Activated CD8-positive, alpha-beta memory T cell treated with anti-CD3 and anti-CD28 coated beads, Interleukin-2, amount 10 ng/mL, durations not matched to agents 7 days and 5 days (primary cell): ENCODE measurements around the gene UIMC1. TPM values are rescaled to one million over a fixed set of nuclear protein-coding genes. Genes with fewer than 3 reads are reported as not detected.

Experiments used
- ATAC-seq: fragments of 150-1000 bp; cut with Tn5 transposase; one replicate; pipeline ENCODE4 v1.10.0; 2021; ENCODE audit warnings: moderate library complexity
- CTCF ChIA-PET: fragments of 350-600 bp; sonication (Branson Sonifier 250); formaldehyde crosslinking; loops from one replicate; lab custom pipeline; 2021; ENCODE audit warnings: antibody characterized with exemption; lab: Charles Lee
- DNase-seq: peaks from one replicate; pipeline ENCODE4 v3.0.0-alpha.2; 2020
- H3K27ac Mint-ChIP-seq: one replicate; pipeline ENCODE4 v1.8.0; 2021; ENCODE audit warnings: mild to moderate bottlenecking, mixed read lengths
- H3K27me3 Mint-ChIP-seq: one replicate; pipeline ENCODE4 v1.8.0; 2021; ENCODE audit warnings: mixed read lengths
- H3K36me3 Mint-ChIP-seq: one replicate; pipeline ENCODE4 v1.8.0; 2021; ENCODE audit warnings: mild to moderate bottlenecking, mixed read lengths
- H3K4me1 Mint-ChIP-seq: one replicate; pipeline ENCODE4 v1.8.0; 2021; ENCODE audit warnings: mixed read lengths
- H3K4me3 Mint-ChIP-seq: one replicate; pipeline ENCODE4 v1.8.0; 2021; ENCODE audit warnings: mild to moderate bottlenecking, moderate library complexity, mixed read lengths
- H3K9me3 Mint-ChIP-seq: one replicate; pipeline ENCODE4 v1.8.0; 2022; ENCODE audit warnings: low read depth, mixed read lengths
- total RNA-seq, 2 experiments: library from RNA; stranded (reverse); gene quantifications; one replicate each; pipeline ENCODE4 v1.2.3, GENCODE V29; 2021

The UIMC1 gene
- total RNA-seq, 2 experiments from 2014 or later: 50.1 to 56.0 TPM

DNA sequence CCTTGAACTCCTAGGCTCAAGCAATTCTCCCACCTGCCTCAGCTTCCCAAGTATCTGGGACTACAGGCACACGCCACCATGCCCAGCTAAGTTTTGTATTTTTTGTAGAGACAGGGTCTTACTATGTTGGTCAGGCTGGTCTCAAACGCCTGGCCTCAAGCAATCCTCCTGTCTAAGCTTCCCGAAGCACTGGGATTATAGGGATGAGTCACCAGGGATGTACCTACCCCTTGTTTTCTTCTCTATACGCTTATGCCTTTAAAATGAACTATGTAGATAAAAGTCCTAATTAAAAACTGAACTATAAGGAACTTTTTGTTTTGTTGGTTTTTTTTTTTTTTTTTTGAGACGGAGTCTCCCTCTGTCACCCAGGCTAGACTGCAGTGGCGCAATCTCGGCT lies 25.8 kb downstream of the UIMC1 start:
- Mint-ChIP-seq H3K4me1 (peaks cover 24% of the 10 kb centered on the region), H3K4me3 (no peak overlapping the region)
- CTCF ChIA-PET: interaction anchor here (0.7 to 0.8 kb wide), 2 partner anchors 73 to 592 kb away, joined by 3 read pairs; partner anchors contain the start of gene HIGD2A

DNA sequence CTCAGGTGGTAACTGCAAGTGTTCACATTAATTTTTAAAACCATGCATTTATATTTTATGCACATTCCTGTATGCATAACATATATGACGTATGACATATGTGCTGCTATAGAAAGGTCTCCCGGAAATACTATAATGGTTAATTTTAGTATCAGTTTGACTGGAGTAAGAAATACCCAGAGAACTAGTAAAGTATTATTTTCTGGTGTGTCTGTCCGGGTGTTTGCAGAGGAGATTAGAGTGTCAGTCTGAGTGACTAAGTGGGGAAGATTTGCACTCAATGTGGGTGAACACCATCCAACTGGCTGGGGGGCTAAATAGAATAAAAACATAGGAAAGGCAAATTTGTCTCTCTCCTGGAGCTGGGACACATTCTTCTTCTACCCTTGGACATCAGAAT lies 26.9 kb downstream of the UIMC1 start:
- H3K4me1 Mint-ChIP-seq: peaks cover 15% of the 10 kb centered on the region
- DNase-seq: no peak
- H3K4me3 Mint-ChIP-seq: no peak overlapping the region
- H3K27ac Mint-ChIP-seq: peak overlapping the region; percentile 50
- no peaks in the 10 kb centered on the region for H3K27me3 Mint-ChIP-seq
- peaks cover 25% of the 10 kb centered on the region for H3K36me3 Mint-ChIP-seq
- ATAC-seq: peak; percentile 23
- CTCF ChIA-PET: no interaction called here
- H3K9me3 Mint-ChIP-seq: no peaks in the 10 kb centered on the region

More for the DNA sequence above, 25.8 kb downstream of the UIMC1 start:
- DNase-seq (no peak), ATAC-seq (no peak)
- Mint-ChIP-seq H3K27ac (no peak overlapping the region), H3K9me3 (no peaks in the 10 kb centered on the region), H3K27me3 (no peaks in the 10 kb centered on the region), H3K36me3 (peaks cover 20% of the 10 kb centered on the region)

DNA sequence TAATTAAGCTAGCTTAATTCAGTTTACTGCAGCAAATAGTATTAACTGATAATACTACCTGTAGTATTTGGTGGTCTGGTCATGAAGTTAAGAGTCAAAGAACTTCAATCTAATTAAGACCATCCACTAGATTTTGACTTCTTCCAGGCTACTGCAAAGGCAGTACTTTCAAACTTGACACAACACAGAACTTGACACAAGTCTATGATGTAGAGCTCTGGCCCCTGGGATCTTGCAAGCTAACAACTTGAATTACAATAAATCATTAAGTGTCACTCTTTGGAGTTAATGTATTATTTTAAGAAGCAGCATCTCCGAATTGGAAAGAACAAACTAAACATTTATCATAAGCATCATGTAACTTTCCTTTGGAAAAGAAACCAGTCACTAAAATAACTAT lies 40.9 kb downstream of the UIMC1 start:
- DNase-seq: no peak
- no peak overlapping the region for H3K4me3 Mint-ChIP-seq
- CTCF ChIA-PET: interaction anchor here (3.7 kb wide), 1 partner anchor 305 kb away, joined by 18 read pairs; no protein-coding TSS in a partner anchor
- no peaks in the 10 kb centered on the region for H3K27me3 Mint-ChIP-seq
- H3K27ac Mint-ChIP-seq: no peak overlapping the region
- peaks cover 27% of the 10 kb centered on the region for H3K36me3 Mint-ChIP-seq
- no peak for ATAC-seq
- H3K9me3 Mint-ChIP-seq: no peaks in the 10 kb centered on the region
- peaks cover 2% of the 10 kb centered on the region for H3K4me1 Mint-ChIP-seq

DNA sequence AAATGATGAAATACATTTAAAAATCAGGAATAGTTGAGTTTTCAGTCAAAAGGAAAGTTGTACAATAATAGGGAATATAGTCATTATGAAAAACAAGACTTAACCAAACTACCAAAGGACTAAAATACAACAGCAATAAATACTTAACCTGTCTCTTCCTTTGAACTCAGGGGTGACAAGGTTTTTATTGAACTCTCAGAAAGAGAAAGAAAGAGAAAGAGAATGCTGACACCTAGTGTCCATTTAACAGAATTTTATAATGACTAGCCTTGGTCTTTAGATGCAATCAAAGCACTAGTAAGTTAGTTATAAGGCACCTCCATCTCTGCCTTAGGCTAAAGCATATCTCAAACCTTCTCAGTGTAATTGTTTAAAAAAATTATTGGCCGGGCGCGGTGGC lies 47.5 kb downstream of the UIMC1 start:
- H3K27ac Mint-ChIP-seq: no peak overlapping the region
- H3K27me3 Mint-ChIP-seq: no peaks in the 10 kb centered on the region
- H3K4me3 Mint-ChIP-seq: no peak overlapping the region
- CTCF ChIA-PET: interaction anchor here (0.6 to 4.1 kb wide), 5 partner anchors 9 to 298 kb away, joined by 3 to 27 read pairs (median 3); no protein-coding TSS in a partner anchor
- peak; percentile 65 for ATAC-seq
- H3K4me1 Mint-ChIP-seq: no peaks in the 10 kb centered on the region
- no peak for DNase-seq
- H3K9me3 Mint-ChIP-seq: no peaks in the 10 kb centered on the region
- H3K36me3 Mint-ChIP-seq: peaks cover 12% of the 10 kb centered on the region

DNA sequence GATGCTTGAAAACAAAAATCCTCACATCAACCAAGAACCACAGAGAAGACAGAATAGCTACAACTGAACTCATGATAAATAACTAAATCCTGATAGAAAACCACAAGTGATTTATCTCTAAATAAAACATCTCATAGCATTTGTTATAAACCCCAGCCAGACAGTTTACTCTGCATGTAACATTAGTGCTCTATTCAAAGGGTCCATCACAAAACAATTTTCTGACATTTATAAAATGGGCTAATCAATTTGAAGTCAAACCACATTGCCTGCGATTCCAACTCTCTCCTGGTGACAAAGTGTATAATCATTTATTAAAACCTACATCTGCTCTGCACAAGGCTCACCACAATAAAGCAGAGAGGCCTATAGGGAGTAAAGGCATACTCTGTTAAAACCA lies 49.8 kb downstream of the UIMC1 start:
- no peaks in the 10 kb centered on the region for H3K27me3 Mint-ChIP-seq
- H3K4me3 Mint-ChIP-seq: no peak overlapping the region
- H3K27ac Mint-ChIP-seq: no peak overlapping the region
- DNase-seq (no peak), ATAC-seq (no peak)
- H3K9me3 Mint-ChIP-seq: no peaks in the 10 kb centered on the region
- CTCF ChIA-PET: interaction anchor here (1.9 to 4.1 kb wide), 2 partner anchors 296 to 299 kb away, joined by 5 to 27 read pairs; no protein-coding TSS in a partner anchor
- no peaks in the 10 kb centered on the region for H3K4me1 Mint-ChIP-seq
- H3K36me3 Mint-ChIP-seq: peaks cover 12% of the 10 kb centered on the region

DNA sequence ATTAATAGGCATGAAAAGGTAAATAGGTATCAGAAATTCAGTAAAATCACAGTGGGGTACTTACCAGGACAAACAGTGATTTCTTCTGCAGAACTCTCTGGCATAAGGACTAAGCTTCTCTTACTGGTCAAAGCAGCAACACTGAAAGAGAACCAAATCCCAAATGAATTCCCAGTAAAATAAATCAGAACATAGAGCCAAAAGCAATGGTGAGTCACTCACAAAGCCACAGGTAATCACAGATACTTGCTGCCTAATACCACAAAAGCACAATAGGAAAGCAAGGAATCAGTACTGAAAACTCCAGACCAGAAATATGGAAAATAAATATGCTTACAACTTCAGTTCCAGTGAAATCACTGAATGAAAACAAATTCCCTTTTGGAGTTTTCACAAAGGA lies 50.7 kb downstream of the UIMC1 start:
- Mint-ChIP-seq H3K36me3 (peaks cover 16% of the 10 kb centered on the region), H3K27me3 (no peaks in the 10 kb centered on the region)
- CTCF ChIA-PET: interaction anchor here (4.1 kb wide), 1 partner anchor 295 kb away, joined by 27 read pairs; no protein-coding TSS in a partner anchor

DNA sequence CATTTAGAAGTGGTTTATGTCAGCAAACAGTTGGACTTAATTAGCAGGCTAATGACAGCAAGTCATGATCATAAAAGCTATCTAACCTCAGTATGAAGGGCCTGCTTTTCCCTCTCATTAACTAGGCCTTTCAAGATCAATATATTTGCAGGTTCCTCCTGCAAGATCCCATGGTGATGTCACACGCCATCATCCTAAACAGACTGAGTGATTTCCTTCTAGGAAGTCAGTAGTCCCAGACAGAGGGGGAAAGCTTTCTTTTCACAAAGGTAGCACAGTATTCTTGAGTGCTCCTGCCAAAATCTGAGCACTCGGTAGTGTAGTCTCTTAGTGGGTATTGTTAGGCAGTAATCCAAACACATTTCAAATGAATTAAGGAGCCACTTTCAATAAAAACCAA lies 52.5 kb downstream of the UIMC1 start:
- ATAC-seq (no peak), DNase-seq (no peak)
- Mint-ChIP-seq H3K9me3 (no peaks in the 10 kb centered on the region), H3K4me3 (no peak overlapping the region), H3K4me1 (no peaks in the 10 kb centered on the region), H3K36me3 (peaks cover 22% of the 10 kb centered on the region), H3K27ac (no peak overlapping the region), H3K27me3 (no peaks in the 10 kb centered on the region)
- CTCF ChIA-PET: interaction anchor here (0.9 kb wide), 1 partner anchor 293 kb away, joined by 3 read pairs; no protein-coding TSS in a partner anchor

More for the DNA sequence above, 50.7 kb downstream of the UIMC1 start:
- ATAC-seq (no peak), DNase-seq (no peak)
- Mint-ChIP-seq H3K4me1 (no peaks in the 10 kb centered on the region), H3K4me3 (no peak overlapping the region), H3K9me3 (no peaks in the 10 kb centered on the region), H3K27ac (no peak overlapping the region)

DNA sequence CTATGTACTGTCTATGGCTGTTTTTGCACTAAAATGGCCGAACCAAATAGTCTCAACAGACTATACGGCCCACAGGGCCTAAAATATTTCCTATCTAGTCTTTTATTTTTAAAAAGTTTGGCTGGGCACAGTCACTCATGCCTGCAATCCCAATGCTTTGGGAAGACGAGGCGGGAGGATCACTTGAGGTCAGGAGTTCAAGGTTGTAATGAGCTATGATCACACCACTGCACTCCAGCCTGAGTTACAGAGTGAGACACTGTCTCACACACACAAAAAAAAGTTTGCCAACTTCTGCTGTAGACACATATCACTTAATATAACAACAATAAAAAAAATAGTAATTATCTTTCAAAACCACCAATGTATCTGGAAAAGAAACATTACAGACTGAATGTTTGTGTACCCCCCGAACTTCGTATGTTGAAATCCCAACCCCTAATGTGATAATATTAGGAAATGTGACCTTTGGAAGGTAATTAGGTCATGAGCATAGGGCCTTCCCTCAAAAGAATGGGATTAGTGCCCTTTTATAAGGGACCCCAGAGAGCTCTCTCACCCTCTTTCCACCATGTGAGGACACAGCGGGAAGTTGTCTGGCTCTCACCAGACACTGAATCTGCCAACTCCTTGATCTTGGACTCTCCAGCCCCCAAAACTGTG lies 53.9 kb downstream of the UIMC1 start:
- Mint-ChIP-seq H3K9me3 (no peaks in the 10 kb centered on the region), H3K36me3 (peaks cover 22% of the 10 kb centered on the region), H3K4me3 (no peak overlapping the region), H3K27me3 (no peaks in the 10 kb centered on the region), H3K27ac (no peak overlapping the region), H3K4me1 (no peaks in the 10 kb centered on the region)
- CTCF ChIA-PET: interaction anchor here (1.3 kb wide), 1 partner anchor 292 kb away, joined by 3 read pairs; no protein-coding TSS in a partner anchor
- no peak for ATAC-seq
- DNase-seq: no peak

DNA sequence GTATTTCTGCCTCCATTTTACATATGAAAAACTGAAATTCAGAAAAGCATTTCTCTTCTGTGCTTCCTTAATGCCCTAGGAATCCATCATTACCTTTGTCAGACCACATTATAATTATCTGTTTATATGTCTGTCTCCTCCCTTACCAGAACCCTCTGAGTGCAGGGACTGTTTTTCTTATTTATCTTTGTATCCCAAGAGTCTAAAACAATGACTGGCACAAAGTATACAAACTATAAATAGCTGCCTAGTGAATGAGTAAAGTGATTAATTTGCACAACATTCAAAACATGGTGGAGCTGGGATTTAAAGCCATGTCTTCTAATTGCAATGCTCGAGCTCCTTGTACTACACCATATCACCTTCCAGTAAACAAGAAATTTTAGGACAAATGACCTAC lies 58.1 kb downstream of the UIMC1 start:
- Mint-ChIP-seq H3K27ac (no peak overlapping the region), H3K4me1 (no peaks in the 10 kb centered on the region), H3K4me3 (no peak overlapping the region), H3K27me3 (no peaks in the 10 kb centered on the region), H3K36me3 (peaks cover 26% of the 10 kb centered on the region), H3K9me3 (no peaks in the 10 kb centered on the region)
- no peak for DNase-seq
- CTCF ChIA-PET: interaction anchor here (1.0 kb wide), 1 partner anchor 288 kb away, joined by 5 read pairs; no protein-coding TSS in a partner anchor
- ATAC-seq: no peak

DNA sequence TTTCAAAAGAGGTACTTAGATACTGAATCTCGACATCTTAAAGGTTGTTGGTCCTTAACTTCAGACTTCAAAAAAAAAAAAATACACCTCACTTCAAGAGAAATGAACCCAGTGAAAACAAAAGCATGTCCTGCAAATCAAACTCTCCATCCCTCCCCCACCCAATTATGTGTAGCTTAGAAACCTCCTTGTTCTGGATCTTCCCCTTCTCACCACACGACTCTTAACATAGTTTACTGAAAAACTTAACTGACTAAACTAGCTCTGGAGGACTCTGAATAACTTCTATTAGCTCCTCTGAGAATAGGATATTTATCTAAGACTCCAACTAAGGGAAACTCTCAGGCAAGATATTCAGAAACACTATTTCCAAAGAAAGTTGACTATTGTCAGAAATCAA lies 58.7 kb downstream of the UIMC1 start:
- CTCF ChIA-PET: interaction anchor here (1.0 kb wide), 1 partner anchor 287 kb away, joined by 5 read pairs; no protein-coding TSS in a partner anchor
- H3K9me3 Mint-ChIP-seq: no peaks in the 10 kb centered on the region
- H3K4me1 Mint-ChIP-seq: no peaks in the 10 kb centered on the region
- H3K36me3 Mint-ChIP-seq: peaks cover 32% of the 10 kb centered on the region
- no peak overlapping the region for H3K27ac Mint-ChIP-seq
- H3K4me3 Mint-ChIP-seq: no peak overlapping the region
- H3K27me3 Mint-ChIP-seq: no peaks in the 10 kb centered on the region
- ATAC-seq: no peak
- no peak for DNase-seq

DNA sequence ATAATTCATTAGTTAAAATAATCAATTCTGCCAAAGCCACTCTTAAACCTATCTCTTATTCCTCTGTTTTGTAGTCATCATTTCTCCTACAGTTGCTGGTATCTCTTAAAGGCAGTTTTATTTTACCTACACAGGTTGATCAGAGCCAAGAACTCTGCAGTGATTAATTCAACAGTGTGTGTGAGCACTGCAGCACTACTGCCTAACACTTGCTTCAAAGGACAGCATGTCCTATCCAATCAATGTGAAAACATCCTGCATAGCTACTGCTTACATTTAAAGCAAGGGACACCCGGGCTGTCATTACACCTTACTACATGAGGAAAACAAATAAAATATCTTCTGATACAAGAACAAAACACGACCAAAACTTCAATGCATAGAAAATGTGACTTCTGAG lies 62.3 kb downstream of the UIMC1 start:
- no peaks in the 10 kb centered on the region for H3K27me3 Mint-ChIP-seq
- H3K27ac Mint-ChIP-seq: no peak overlapping the region
- peaks cover 23% of the 10 kb centered on the region for H3K36me3 Mint-ChIP-seq
- H3K9me3 Mint-ChIP-seq: no peaks in the 10 kb centered on the region
- no peaks in the 10 kb centered on the region for H3K4me1 Mint-ChIP-seq
- ATAC-seq: no peak
- CTCF ChIA-PET: no interaction called here
- no peak overlapping the region for H3K4me3 Mint-ChIP-seq
- DNase-seq: no peak

DNA sequence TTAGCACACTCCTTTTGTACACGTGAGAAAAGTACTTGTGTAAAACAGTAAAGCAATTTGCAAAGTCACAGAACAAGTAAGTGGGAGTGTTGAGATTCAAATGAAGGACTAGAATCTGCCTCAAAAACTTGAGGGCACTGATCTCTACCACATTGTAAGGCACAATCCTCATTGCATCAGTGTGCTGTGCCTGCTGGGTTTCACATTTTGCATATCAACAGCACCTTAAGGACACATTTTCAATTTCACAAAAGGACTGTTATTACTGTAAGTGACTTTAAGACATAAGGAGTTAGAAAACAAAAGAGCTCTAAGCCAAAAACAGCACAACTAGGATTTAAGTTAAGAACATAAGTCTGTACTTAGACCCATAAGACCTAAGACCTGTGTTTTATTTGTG lies 62.8 kb downstream of the UIMC1 start:
- DNase-seq (no peak), ATAC-seq (no peak)
- CTCF ChIA-PET: interaction anchor here (1.3 kb wide), 1 partner anchor 9 kb away, joined by 3 read pairs; no protein-coding TSS in a partner anchor
- no peak overlapping the region for H3K27ac Mint-ChIP-seq
- H3K9me3 Mint-ChIP-seq: no peaks in the 10 kb centered on the region
- peaks cover 24% of the 10 kb centered on the region for H3K36me3 Mint-ChIP-seq
- H3K4me3 Mint-ChIP-seq: no peak overlapping the region
- H3K27me3 Mint-ChIP-seq: no peaks in the 10 kb centered on the region
- H3K4me1 Mint-ChIP-seq: no peaks in the 10 kb centered on the region

DNA sequence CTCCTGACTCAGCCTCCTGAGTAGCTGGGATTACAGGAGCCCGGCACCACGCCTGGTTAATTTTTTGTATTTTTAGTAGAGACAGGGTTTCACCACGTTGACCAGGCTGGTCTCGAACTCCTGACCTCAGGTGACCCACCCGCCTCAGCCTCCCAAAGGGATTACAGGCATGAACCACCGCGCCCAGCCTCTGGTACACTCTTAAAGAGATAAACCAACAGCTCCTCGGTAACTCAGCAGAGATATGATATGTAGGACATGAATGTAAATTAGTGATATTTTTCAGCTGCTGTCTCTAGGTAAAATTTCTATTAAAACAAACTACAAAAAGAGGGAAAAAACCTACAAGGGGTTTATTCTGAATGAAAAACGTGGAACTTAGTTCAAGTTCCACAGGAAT lies 64.6 kb downstream of the UIMC1 start:
- DNase-seq (no peak), ATAC-seq (no peak)
- peaks cover 22% of the 10 kb centered on the region for H3K36me3 Mint-ChIP-seq
- H3K4me1 Mint-ChIP-seq: no peaks in the 10 kb centered on the region
- no peak overlapping the region for H3K27ac Mint-ChIP-seq
- H3K9me3 Mint-ChIP-seq: no peaks in the 10 kb centered on the region
- CTCF ChIA-PET: no interaction called here
- no peaks in the 10 kb centered on the region for H3K27me3 Mint-ChIP-seq
- no peak overlapping the region for H3K4me3 Mint-ChIP-seq

DNA sequence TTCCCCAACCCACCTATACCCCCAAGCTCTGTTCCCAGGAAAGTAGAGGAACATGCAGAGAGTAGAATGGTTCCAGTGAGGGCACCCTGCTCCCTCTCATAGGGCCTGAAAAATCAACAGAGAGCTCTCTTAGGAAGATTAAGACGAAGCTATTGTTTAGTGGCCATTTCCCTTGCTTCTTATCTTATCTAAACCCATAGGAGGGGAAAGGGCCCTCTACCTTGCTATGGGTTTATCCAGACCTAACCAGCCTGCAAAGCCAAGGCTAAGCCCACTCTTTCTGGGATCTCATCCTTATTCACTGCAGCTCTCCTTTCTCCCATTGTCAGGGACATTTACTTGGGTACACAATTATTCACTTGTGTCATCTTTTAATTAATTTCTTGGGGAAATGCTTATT lies 68.1 kb downstream of the UIMC1 start:
- Mint-ChIP-seq H3K9me3 (no peaks in the 10 kb centered on the region), H3K36me3 (peaks cover 23% of the 10 kb centered on the region), H3K27ac (no peak overlapping the region)

More for the DNA sequence above, 68.1 kb downstream of the UIMC1 start:
- no peak for ATAC-seq
- peaks cover 6% of the 10 kb centered on the region for H3K4me1 Mint-ChIP-seq
- DNase-seq: no peak
- CTCF ChIA-PET: no interaction called here
- H3K4me3 Mint-ChIP-seq: no peak overlapping the region
- no peaks in the 10 kb centered on the region for H3K27me3 Mint-ChIP-seq
